K562 (cell line): ENCODE data around the gene CKM. TPM values are rescaled to one million over a fixed set of nuclear protein-coding genes. Genes with fewer than 3 reads are reported as not detected.

Experiments
- ATAC-seq: fragments of 200-7000 bp; cut with Tn5 transposase; 3 replicates; pipeline ENCODE4 v1.9.1; 2020; ENCODE audit warnings: moderate library complexity
- BruUV-seq: library from RNA; stranded (reverse); fragments of 400-500 nt; replicated peaks from 2 replicates; lab custom pipeline; 2021; lab: Mats Ljungman, UMichigan
- CTCF ChIA-PET: fragments of 300-600 bp; formaldehyde crosslinking; extraction: SDS; loops from one replicate; lab custom pipeline; 2021; ENCODE audit warnings: low intra/inter-chr PET ratio; lab: Yijun Ruan, JAX
- POLR2A ChIA-PET: fragments of 300-600, 350-650 bp; sonication (Branson Sonifier 250); formaldehyde crosslinking; extraction: SDS; loops from one replicate; lab custom pipeline; 2021; ENCODE audit warnings: antibody characterized with exemption, inconsistent platforms; lab: Yijun Ruan, JAX
- DNase-seq, 4 experiments: peaks; one replicate each; pipeline versions ENCODE4 v3.0.0 to v3.0.0-alpha.2; 2011 to 2018; ENCODE audit warnings: low spot score in 3 of 4, mixed read lengths in 3 of 4; ENCODE audit errors: extremely low read depth in 1 of 4
- FAIRE-seq: peaks from 2 replicates; lab custom pipeline; 2011; peaks lifted over from hg19 to GRCh38; lab: Jason Lieb, UNC
- H2AFZ ChIP-seq: 2 replicates; pipeline ENCODE4 v1.6.0; 2011; ENCODE audit warnings: low read depth, low read length, control low read depth, inconsistent platforms
- H3K27ac ChIP-seq: fragments of 200-600 bp; 3 replicates; pipeline ENCODE4 v1.8.0; 2011; ENCODE audit warnings: low read depth, mild to moderate bottlenecking, control low read depth, inconsistent platforms, low read length, moderate library complexity, mixed read lengths; ENCODE audit errors: extremely low read depth
- H3K27me3 ChIP-seq, 2 experiments: fragments of 300-600 bp in 1 of 2; 2 replicates in 1 of 2; 3 replicates in 1 of 2; pipeline versions ENCODE4 v1.6.0 to v1.8.0; 2011; ENCODE audit warnings: inconsistent platforms in 2 of 2, low read length in 2 of 2, mild to moderate bottlenecking in 1 of 2, mixed read lengths in 1 of 2, moderate library complexity in 1 of 2; ENCODE audit not compliant: control insufficient read depth in 2 of 2, insufficient read depth in 2 of 2
- H3K36me3 ChIP-seq: fragments of 300-600 bp; 3 replicates; pipeline ENCODE4 v1.8.0; 2011; ENCODE audit warnings: mild to moderate bottlenecking, low read length, inconsistent platforms; ENCODE audit not compliant: control insufficient read depth, insufficient read depth
- H3K4me1 ChIP-seq, 2 experiments: fragments of 200-600 bp in 1 of 2; replicated peaks in 1 of 2; 2 replicates in 1 of 2; 3 replicates in 1 of 2; pipeline versions ENCODE4 v1.5.1 to v1.8.0; 2011; ENCODE audit warnings: inconsistent platforms in 2 of 2, low read length in 2 of 2, mild to moderate bottlenecking in 1 of 2, mixed read lengths in 1 of 2, moderate library complexity in 1 of 2; ENCODE audit not compliant: control insufficient read depth in 2 of 2, insufficient read depth in 2 of 2
- H3K4me2 ChIP-seq: 2 replicates; pipeline ENCODE4 v1.6.1; 2011; ENCODE audit warnings: low read length, control low read depth, inconsistent platforms, mixed read lengths; ENCODE audit not compliant: insufficient read depth
- H3K4me3 ChIP-seq: fragments of 200-600 bp; sonication (generic), shearing (Covaris generic); 2 replicates; pipeline ENCODE4 v1.5.1; 2016; ENCODE audit warnings: control low read depth, inconsistent platforms
- H3K79me2 ChIP-seq: fragments of 200-600 bp; 3 replicates; pipeline ENCODE4 v1.8.0; 2011; ENCODE audit warnings: low read length, inconsistent platforms; ENCODE audit not compliant: control insufficient read depth, insufficient read depth
- H3K9ac ChIP-seq, 2 experiments: 2 replicates each; pipeline versions ENCODE4 v1.6.0 to v1.6.1; 2011; ENCODE audit warnings: low read depth in 2 of 2, low read length in 2 of 2, control low read depth in 1 of 2, inconsistent platforms in 1 of 2, mild to moderate bottlenecking in 1 of 2, mixed read lengths in 1 of 2; ENCODE audit not compliant: insufficient read depth in 1 of 2
- H3K9me1 ChIP-seq: one replicate; pipeline ENCODE4 v1.6.0; 2011; ENCODE audit warnings: inconsistent platforms, mild to moderate bottlenecking, low read length, moderate library complexity; ENCODE audit not compliant: control insufficient read depth, insufficient read depth
- H3K9me3 ChIP-seq: replicated peaks from 2 replicates; pipeline ENCODE4 v1.5.1; 2011; ENCODE audit warnings: low read depth, low read length, inconsistent platforms; ENCODE audit not compliant: control insufficient read depth, insufficient read depth
- H4K20me1 ChIP-seq: replicated peaks from 2 replicates; pipeline ENCODE4 v1.6.1; 2011; ENCODE audit warnings: low read length, inconsistent platforms, mixed read lengths; ENCODE audit not compliant: control insufficient read depth, insufficient read depth
- ETV6 ChIP-seq, 3 experiments: fragments of 150-350 bp in 1 of 3; sonication (generic) in 1 of 3; formaldehyde crosslinking in 1 of 3; IDR thresholded peaks; 2 replicates each; pipeline versions ENCODE4 v1.6.1 to v1.8.0; 2014 to 2022; ENCODE audit warnings: borderline replicate concordance in 2 of 3, low read depth in 2 of 3, antibody characterized with exemption in 1 of 3, low read length in 1 of 3, mild to moderate bottlenecking in 1 of 3, missing genetic modification reagents in 1 of 3
- FOXA3 ChIP-seq, 2 experiments: fragments of 450-650 bp in 1 of 2; sonication (generic) in 1 of 2; formaldehyde crosslinking; IDR thresholded peaks in 1 of 2; conservative IDR thresholded peaks in 1 of 2; 2 replicates each; pipeline versions ENCODE4 v1.4.0 to v1.8.0; 2020 to 2022; ENCODE audit warnings: mild to moderate bottlenecking in 2 of 2, missing genetic modification reagents in 1 of 2
- LCOR ChIP-seq: sonication (generic); formaldehyde crosslinking; IDR thresholded peaks from 2 replicates; pipeline ENCODE4 v1.8.0; 2022; ENCODE audit warnings: mild to moderate bottlenecking, missing genetic modification reagents
- MCM7 ChIP-seq, 2 experiments: fragments of 450-650 bp; IDR thresholded peaks; 2 replicates each; pipeline ENCODE4 v1.6.1; 2016 to 2018
- NR2C1 ChIP-seq, 2 experiments: fragments of 450-650 bp; IDR thresholded peaks; 2 replicates each; pipeline ENCODE4 v1.6.1; 2017; ENCODE audit warnings: mild to moderate bottlenecking in 2 of 2, antibody characterized with exemption in 1 of 2, inconsistent platforms in 1 of 2, missing compliant biosample characterization in 1 of 2, missing genetic modification characterization in 1 of 2
- PHF8 ChIP-seq: fragments of 200-600 bp; sonication (generic); IDR thresholded peaks from 2 replicates; pipeline ENCODE4 v1.6.1; 2012; ENCODE audit warnings: mixed run types, mild to moderate bottlenecking, inconsistent platforms, low read length, moderate library complexity, borderline replicate concordance
- PML ChIP-seq: IDR thresholded peaks from 2 replicates; pipeline ENCODE4 v1.6.1; 2012; ENCODE audit warnings: low read length, inconsistent platforms
- POLR2G ChIP-seq: fragments of 200-400 bp; formaldehyde crosslinking; IDR thresholded peaks from 2 replicates; pipeline ENCODE4 v1.6.1; 2017; ENCODE audit warnings: low read depth, mild to moderate bottlenecking, antibody characterized with exemption, low read length, moderate library complexity
- ZC3H4 ChIP-seq: sonication (generic); formaldehyde crosslinking; IDR thresholded peaks from 2 replicates; pipeline ENCODE4 v1.9.0; 2021; ENCODE audit warnings: missing genetic modification reagents, borderline replicate concordance
- ZNF586 ChIP-seq: fragments of 450-650 bp; formaldehyde crosslinking; conservative IDR thresholded peaks from 2 replicates; pipeline ENCODE4 v1.4.0; 2020; ENCODE audit warnings: mild to moderate bottlenecking, moderate library complexity
- WGBS: fragments of 100-300 bp; shearing (Covaris generic); methylation state at CpG from one replicate; pipeline ENCODE4 v1.1.6; 2016; ENCODE audit warnings: low coverage, mixed read lengths; ENCODE audit not compliant: insufficient coverage; ENCODE audit errors: missing lambda C conversion rate; 5-methylcytosine and 5-hydroxymethylcytosine counted together
- in situ Hi-C: fragments of 300-500 bp; cut with MboI; formaldehyde crosslinking; loops from 4 replicates; pipeline ENCODE4 v1.15.0; 2018; ENCODE audit warnings: inconsistent platforms, mixed read lengths
- intact Hi-C: fragments of 100-400 bp; cut with micrococcal nuclease; formaldehyde crosslinking; loops from 2 replicates; pipeline ENCODE4 v1.14.2; 2022
- polyA plus RNA-seq, 8 experiments: library from polyadenylated mRNA; depleted of rRNA in 4 of 8; stranded (reverse) in 5 of 8; unstranded in 3 of 8; fragments of >200 nt; fragmentation: Nextera tagmentation in 2 of 8; fragmentation: Illumina TruSeq in 1 of 8; extraction: Ambion mirVana in 2 of 8; extraction: Trizol in 1 of 8; gene quantifications; 2 replicates each; pipeline versions ENCODE4 v1.2.1 to v1.2.3, GENCODE V29; 2011 to 2014; ENCODE audit warnings: inconsistent platforms in 1 of 8, missing spikeins in 1 of 8
- total RNA-seq, 7 experiments: library from RNA; depleted of rRNA in 6 of 7; stranded (reverse); fragments of >200 nt in 6 of 7; fragmentation: Illumina TruSeq in 2 of 7; extraction: Trizol in 2 of 7; gene quantifications; 2 replicates each; pipeline versions ENCODE4 v1.2.1 to v1.2.3, GENCODE V29; 2011 to 2021; ENCODE audit warnings: low replicate concordance in 1 of 7
- TF ChIP-seq, protein P1 (sequence below): sonication (generic); formaldehyde crosslinking; IDR thresholded peaks from 2 replicates; pipeline ENCODE4 v1.8.0; 2023; ENCODE audit warnings: mild to moderate bottlenecking, missing genetic modification reagents
- TF ChIP-seq, protein P2 (sequence below): fragments of 200-800 bp; sonication (Bioruptor generic); IDR thresholded peaks from 2 replicates; pipeline ENCODE4 v1.6.1; 2017; ENCODE audit warnings: missing genetic modification characterization, missing compliant biosample characterization

CKM gene
- total and polyA plus RNA-seq, 9 of the 15 experiments (the other 6 are each of a cell fraction or from before 2014, with no cell fraction given): 0.06 to 0.17 (median 0.09) TPM; not detected in 4

DNA sequence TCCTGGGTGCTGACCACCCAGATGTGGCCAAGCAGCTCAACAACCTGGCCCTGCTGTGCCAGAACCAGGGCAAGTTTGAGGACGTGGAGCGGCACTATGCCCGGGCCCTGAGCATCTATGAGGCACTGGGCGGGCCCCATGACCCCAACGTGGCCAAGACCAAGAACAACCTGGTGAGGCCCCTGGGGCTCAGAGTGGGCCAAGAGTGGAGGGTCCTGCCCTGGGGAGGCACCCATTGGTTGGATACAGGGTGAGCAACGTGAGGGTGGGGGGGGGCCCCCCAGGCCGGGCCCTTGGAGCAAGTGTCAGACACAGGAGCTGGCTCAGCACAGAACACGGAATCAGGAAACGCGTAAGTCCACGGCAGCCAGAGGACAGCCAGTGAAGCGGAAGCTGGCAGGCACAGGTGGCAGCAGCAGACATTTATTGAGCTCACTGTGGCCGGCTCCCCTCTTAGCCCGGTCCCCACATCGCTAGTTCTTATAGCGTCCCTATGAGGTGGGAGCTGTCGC is 26.8 kb upstream of the CKM start:
- CTCF ChIA-PET: no interaction called here
- no peak for ATAC-seq
- WGBS: 86% methylated on average over 17 of the region's 17 CpGs
- H3K27ac ChIP-seq: no peak overlapping the region
- TF ChIP-seq POLR2G (peak; percentile 58), LCOR (no peak), PHF8 (no peak)
- TF ChIP-seq, all 486 proteins: peak for 1
- Histone ChIP-seq H3K4me1 (peaks cover 0 to 54% of the 10 kb centered on the region in 2 experiments; a peak in 2 of 5 replicates), H2AFZ (no peak overlapping the region), H3K36me3 (peaks cover 48% of the 10 kb centered on the region; the same call in 2 of the 3 replicates), H3K79me2 (no peaks in the 10 kb centered on the region), H3K4me3 (no peak overlapping the region), H4K20me1 (peaks cover 3% of the 10 kb centered on the region; the same call in 1 of the 2 replicates), H3K9me1 (no peaks in the 10 kb centered on the region), H3K9me3 (no peaks in the 10 kb centered on the region), H3K9ac (no peak overlapping the region), H3K27me3 (no peaks in the 10 kb centered on the region), H3K4me2 (no peak overlapping the region)
- BruUV-seq: no TSS peak
- intact Hi-C loops: no loop called here
- DNase-seq (no peak), FAIRE-seq (no peak)
- in situ Hi-C loops: no loop called here
- POLR2A ChIA-PET: no interaction called here

DNA sequence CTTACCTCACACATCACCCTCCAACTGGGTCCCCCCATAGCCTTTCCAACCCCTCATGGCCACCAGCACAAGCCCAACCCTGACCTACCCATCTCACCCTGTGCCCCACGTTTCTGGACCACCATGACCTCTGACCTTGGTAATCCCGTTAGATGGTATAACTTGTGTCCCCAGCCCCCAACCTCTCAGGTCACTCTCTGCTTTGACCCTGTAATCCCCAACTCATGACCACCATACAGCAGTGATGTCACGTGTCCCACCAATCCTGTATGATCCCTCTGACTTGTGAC is 26.4 kb upstream of the CKM start:
- no peak overlapping the region; a peak in 1 of 4 replicates for H3K9ac ChIP-seq
- H4K20me1 ChIP-seq: peaks cover 3% of the 10 kb centered on the region; the same call in 1 of the 2 replicates
- ChIA-PET POLR2A (no interaction called here), CTCF (no interaction called here)
- intact Hi-C loops: no loop called here
- H3K79me2 ChIP-seq: no peaks in the 10 kb centered on the region
- no peaks in the 10 kb centered on the region for H3K9me1 ChIP-seq
- no peak for DNase-seq
- no peak overlapping the region for H3K4me3 ChIP-seq
- in situ Hi-C loops: no loop called here
- H3K27me3 ChIP-seq: no peaks in the 10 kb centered on the region
- H2AFZ ChIP-seq: no peak overlapping the region
- H3K9me3 ChIP-seq: no peaks in the 10 kb centered on the region
- H3K36me3 ChIP-seq: peaks cover 44% of the 10 kb centered on the region; the same call in 1 of the 3 replicates
- FAIRE-seq: no peak
- 33% methylated on average over 3 of the region's 3 CpGs for WGBS
- ATAC-seq: no peak
- no peak overlapping the region for H3K4me2 ChIP-seq
- H3K27ac ChIP-seq: no peak overlapping the region
- no TSS peak for BruUV-seq
- peaks cover 0 to 53% of the 10 kb centered on the region in 2 experiments; a peak in 2 of 5 replicates for H3K4me1 ChIP-seq
- TF ChIP-seq FOXA3 (CRISPR knock-in tag; conservative IDR thresholded peaks at IDR 0.05 in 1 of 2, IDR thresholded peaks at IDR 0.05 in 1 of 2) (0 out of 4 replicates have a peak, but pooled peaks of 1 of the 2 experiments have one; percentile 20), ZC3H4 (CRISPR knock-in tag) (no peak), NR2C1 (IDR thresholded peaks at IDR 0.05) (peak; percentile 78), NR2C1 (tag; IDR thresholded peaks at IDR 0.05) (peak; percentile 74; the same call in 1 of the 2 replicates), ETV6 (IDR thresholded peaks at IDR 0.05; ENCODE audit: borderline replicate concordance in 1 of 2, low read depth in 2 of 2, low read length in 1 of 2) (no peak), ETV6 (CRISPR knock-in tag; IDR thresholded peaks at IDR 0.05; ENCODE audit: borderline replicate concordance) (no peak), MCM7 (IDR thresholded peaks at IDR 0.05) (no peak), ZNF586 (CRISPR knock-in tag) (no peak), PML (no peak)
- TF ChIP-seq, protein P1, sequence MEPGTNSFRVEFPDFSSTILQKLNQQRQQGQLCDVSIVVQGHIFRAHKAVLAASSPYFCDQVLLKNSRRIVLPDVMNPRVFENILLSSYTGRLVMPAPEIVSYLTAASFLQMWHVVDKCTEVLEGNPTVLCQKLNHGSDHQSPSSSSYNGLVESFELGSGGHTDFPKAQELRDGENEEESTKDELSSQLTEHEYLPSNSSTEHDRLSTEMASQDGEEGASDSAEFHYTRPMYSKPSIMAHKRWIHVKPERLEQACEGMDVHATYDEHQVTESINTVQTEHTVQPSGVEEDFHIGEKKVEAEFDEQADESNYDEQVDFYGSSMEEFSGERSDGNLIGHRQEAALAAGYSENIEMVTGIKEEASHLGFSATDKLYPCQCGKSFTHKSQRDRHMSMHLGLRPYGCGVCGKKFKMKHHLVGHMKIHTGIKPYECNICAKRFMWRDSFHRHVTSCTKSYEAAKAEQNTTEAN: no peak
- TF ChIP-seq, protein P2, sequence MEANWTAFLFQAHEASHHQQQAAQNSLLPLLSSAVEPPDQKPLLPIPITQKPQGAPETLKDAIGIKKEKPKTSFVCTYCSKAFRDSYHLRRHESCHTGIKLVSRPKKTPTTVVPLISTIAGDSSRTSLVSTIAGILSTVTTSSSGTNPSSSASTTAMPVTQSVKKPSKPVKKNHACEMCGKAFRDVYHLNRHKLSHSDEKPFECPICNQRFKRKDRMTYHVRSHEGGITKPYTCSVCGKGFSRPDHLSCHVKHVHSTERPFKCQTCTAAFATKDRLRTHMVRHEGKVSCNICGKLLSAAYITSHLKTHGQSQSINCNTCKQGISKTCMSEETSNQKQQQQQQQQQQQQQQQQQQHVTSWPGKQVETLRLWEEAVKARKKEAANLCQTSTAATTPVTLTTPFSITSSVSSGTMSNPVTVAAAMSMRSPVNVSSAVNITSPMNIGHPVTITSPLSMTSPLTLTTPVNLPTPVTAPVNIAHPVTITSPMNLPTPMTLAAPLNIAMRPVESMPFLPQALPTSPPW (CRISPR knock-in tag): no peak
